HG02884 (cell line): Measurements from ENCODE around the gene STX10.

Experiments
- ATAC-seq: cut with Tn5 transposase; IDR thresholded peaks from one replicate; pipeline ENCODE4 v1.9.1; 2021; ENCODE audit warnings: mild to moderate bottlenecking, moderate library complexity; ENCODE audit not compliant: unreplicated experiment

STX10 gene

GRCh38 chr19:13101590-13102415 lies 48.4 kb downstream of the STX10 start:
- no peak for ATAC-seq

- ATAC-seq, result no peak
Observed at GRCh38 chr19:13100841-13101589, 49.2 kb downstream of the STX10 start.

- ATAC-seq, result no peak
Observed at GRCh38 chr19:13100031-13100588, 50.1 kb downstream of the STX10 start.

- no peak for ATAC-seq
Observed at GRCh38 chr19:13099073-13099999, 50.8 kb downstream of the STX10 start.

GRCh38 chr19:13098277-13099072 lies 51.7 kb downstream of the STX10 start:
- no peak for ATAC-seq

- no peak for ATAC-seq
Observed at GRCh38 chr19:13097463-13098258, 52.5 kb downstream of the STX10 start.

GRCh38 chr19:13097033-13097462 lies 53.1 kb downstream of the STX10 start:
- ATAC-seq, result no peak

- ATAC-seq, result no peak
Observed at GRCh38 chr19:13095934-13096927, 53.9 kb downstream of the STX10 start.

- ATAC-seq, result no peak
Observed at GRCh38 chr19:13095393-13095784, 54.8 kb downstream of the STX10 start.

GRCh38 chr19:13094771-13095392 lies 55.3 kb downstream of the STX10 start:
- ATAC-seq, result no peak

- no peak for ATAC-seq
Observed at GRCh38 chr19:13094106-13094504, 56.1 kb downstream of the STX10 start.
